Measurements from ENCODE around the gene TSPYL6. TPM values are rescaled to one million over a fixed set of nuclear protein-coding genes. Genes with fewer than 3 reads are reported as not detected.

Gene TSPYL6
- not detected in 5 replicates for total RNA-seq (2022; extraction: Qiagen RNA extraction)

DNA sequence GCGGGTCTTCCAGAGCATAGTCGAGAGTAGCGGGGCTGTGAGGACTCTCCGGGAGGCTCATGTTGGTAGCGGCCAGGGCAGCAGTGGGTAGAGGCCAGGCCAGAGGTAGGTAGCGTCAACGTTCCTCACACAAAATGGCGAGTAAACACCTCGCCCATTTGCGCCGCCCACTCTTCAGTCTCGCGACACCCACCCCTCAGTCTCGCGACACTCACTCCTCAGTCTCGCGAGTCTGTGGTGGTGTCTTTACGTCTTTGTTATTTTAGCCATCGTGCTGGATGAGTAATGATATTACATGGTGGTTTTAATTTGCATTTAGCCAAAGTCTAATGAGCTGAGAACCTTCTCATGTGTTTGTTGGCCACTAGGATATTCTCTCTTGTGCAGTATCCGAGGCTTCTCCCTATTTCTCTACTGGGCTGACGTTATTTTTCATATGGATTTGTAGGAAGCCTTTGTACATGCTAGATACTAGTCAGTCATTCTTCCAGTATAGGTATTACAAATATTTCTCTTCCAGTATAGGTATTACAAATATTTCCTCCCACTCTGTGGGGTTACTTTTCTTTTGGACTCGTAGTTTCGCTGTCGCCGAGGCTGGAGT is at the start of gene TSPYL6:
TSS of gene TSPYL6 (minus strand) at position 139 of the 604 bp plus-strand sequence. CDS start at position 61, 78 bp downstream.

Other genes starting within 250 kb of the TSPYL6 start
- gene ACYP2, start 140.6 kb downstream of the TSPYL6 start, total RNA-seq (2022; extraction: Qiagen RNA extraction) = 7.6 to 8.3 TPM (median 7.8 TPM) in 5 replicates
- 128 to 160 TPM (median 148 TPM) in 5 replicates for gene SPTBN1, start 200.1 kb upstream of the TSPYL6 start, total RNA-seq (2022; extraction: Qiagen RNA extraction)

Data from A549 treated with CORT108297 at 1 μM for 4 hours (cell line).